ENCODE results near the gene ELAC2. TPM values are rescaled to one million over a fixed set of nuclear protein-coding genes. Genes with fewer than 3 reads are reported as not detected.

ELAC2 gene
- total and polyA plus RNA-seq, 2 donors (not counting 1 experiment from before 2014, with no cell fraction given): 58.1 to 79.4 TPM

DNA sequence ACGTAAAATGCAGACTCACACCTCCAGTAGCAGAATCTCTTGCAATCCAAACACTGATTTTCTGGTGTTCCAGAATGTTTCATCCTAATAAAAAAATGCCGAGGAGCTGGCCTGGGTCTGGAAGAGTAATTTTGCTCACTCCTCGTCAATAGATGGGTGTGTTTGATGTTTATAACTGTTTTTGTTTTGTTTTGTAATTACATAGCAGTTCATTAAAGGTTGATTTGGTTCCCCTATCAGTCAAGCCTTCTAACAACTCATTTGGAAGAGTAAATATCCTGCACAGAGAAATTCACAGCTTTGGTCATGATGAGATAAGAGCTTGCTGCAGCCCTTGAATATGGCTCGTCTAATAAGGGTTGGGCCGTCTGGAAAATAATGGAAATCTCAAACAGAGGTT lies 36.8 kb upstream of the ELAC2 start:
- ATAC-seq (ENCODE audit: low read depth) (no peak), DNase-seq (no peak)
- H3K4me2 ChIP-seq (replicated peaks; ENCODE audit: low read depth, low read length, poor library complexity, severe bottlenecking): no peak overlapping the region
- H3K4me1 Mint-ChIP-seq: no peaks in the 10 kb centered on the region
- no peaks in the 10 kb centered on the region for H3K9me3 ChIP-seq (ENCODE audit: control extremely low read depth in 1 of 3, control insufficient read depth in 2 of 3, insufficient read depth in 1 of 3, low read length in 2 of 3)
- H3K27ac ChIP-seq (ENCODE audit: low read length in 2 of 2): no peak overlapping the region
- H3K4me3 ChIP-seq (ENCODE audit: control extremely low read depth in 1 of 5, extremely low read depth in 1 of 5, insufficient read depth in 1 of 5, low read depth in 2 of 5, low read length in 4 of 5): no peak overlapping the region
- intact Hi-C loops (cut with micrococcal nuclease): no loop called here
- H3K4me1 ChIP-seq (ENCODE audit: control insufficient read depth in 2 of 2, insufficient read depth in 2 of 2, low read length in 2 of 2): no peaks in the 10 kb centered on the region
- H3K9me3 Mint-ChIP-seq (ENCODE audit: insufficient read depth): peaks cover 2% of the 10 kb centered on the region
- WGBS (ENCODE audit: insufficient coverage): 84% methylated on average over 2 of the region's 5 CpGs
- no peak overlapping the region for H3K9ac ChIP-seq (ENCODE audit: low read length)
- H3K4me3 Mint-ChIP-seq: no peak overlapping the region
- no peaks in the 10 kb centered on the region for H4K20me1 ChIP-seq (ENCODE audit: control insufficient read depth, insufficient read depth, low read length, poor library complexity, severe bottlenecking)
- H3K36me3 ChIP-seq (replicated peaks in 1 of 2; ENCODE audit: control extremely low read depth in 1 of 2, control insufficient read depth in 1 of 2, extremely low read depth in 1 of 2, insufficient read depth in 2 of 2, low read length in 1 of 2): no peaks in the 10 kb centered on the region
- TF ChIP-seq, protein P1, sequence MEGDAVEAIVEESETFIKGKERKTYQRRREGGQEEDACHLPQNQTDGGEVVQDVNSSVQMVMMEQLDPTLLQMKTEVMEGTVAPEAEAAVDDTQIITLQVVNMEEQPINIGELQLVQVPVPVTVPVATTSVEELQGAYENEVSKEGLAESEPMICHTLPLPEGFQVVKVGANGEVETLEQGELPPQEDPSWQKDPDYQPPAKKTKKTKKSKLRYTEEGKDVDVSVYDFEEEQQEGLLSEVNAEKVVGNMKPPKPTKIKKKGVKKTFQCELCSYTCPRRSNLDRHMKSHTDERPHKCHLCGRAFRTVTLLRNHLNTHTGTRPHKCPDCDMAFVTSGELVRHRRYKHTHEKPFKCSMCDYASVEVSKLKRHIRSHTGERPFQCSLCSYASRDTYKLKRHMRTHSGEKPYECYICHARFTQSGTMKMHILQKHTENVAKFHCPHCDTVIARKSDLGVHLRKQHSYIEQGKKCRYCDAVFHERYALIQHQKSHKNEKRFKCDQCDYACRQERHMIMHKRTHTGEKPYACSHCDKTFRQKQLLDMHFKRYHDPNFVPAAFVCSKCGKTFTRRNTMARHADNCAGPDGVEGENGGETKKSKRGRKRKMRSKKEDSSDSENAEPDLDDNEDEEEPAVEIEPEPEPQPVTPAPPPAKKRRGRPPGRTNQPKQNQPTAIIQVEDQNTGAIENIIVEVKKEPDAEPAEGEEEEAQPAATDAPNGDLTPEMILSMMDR (IDR thresholded peaks at IDR 0.05): no peak
- no peak for TF ChIP-seq EZH2 (IDR thresholded peaks at IDR 0.05; ENCODE audit: borderline replicate concordance, insufficient read depth, low read depth, low read length, poor library complexity, severe bottlenecking)
- no peaks in the 10 kb centered on the region for H3K27me3 ChIP-seq (replicated peaks in 1 of 4; ENCODE audit: control extremely low read depth in 1 of 4, control insufficient read depth in 3 of 4, insufficient read depth in 4 of 4, low read length in 3 of 4)
- H2AFZ ChIP-seq (ENCODE audit: insufficient read depth, low read depth, low read length, poor library complexity, severe bottlenecking): no peak overlapping the region
- POLR2A ChIA-PET: no interaction called here
- H3K27me3 Mint-ChIP-seq: peaks cover 19% of the 10 kb centered on the region
- H3K27ac Mint-ChIP-seq: no peak overlapping the region
- CTCF ChIA-PET: interaction anchor here (0.8 kb wide), 1 partner anchor 23 kb away, joined by 9 read pairs; no protein-coding TSS in a partner anchor
- H3K79me2 ChIP-seq (ENCODE audit: control insufficient read depth, insufficient read depth, low read length): no peaks in the 10 kb centered on the region

- intact Hi-C loops (cut with micrococcal nuclease): no loop called here
- no peak for TF ChIP-seq EZH2 (IDR thresholded peaks at IDR 0.05; ENCODE audit: borderline replicate concordance, insufficient read depth, low read depth, low read length, poor library complexity, severe bottlenecking)
- TF ChIP-seq, protein P1 (IDR thresholded peaks at IDR 0.05): no peak
- ATAC-seq (ENCODE audit: low read depth): no peak
- no peak overlapping the region for H3K9ac ChIP-seq (ENCODE audit: low read length)
- no peak overlapping the region for H3K27ac ChIP-seq (ENCODE audit: low read length in 2 of 2)
- H2AFZ ChIP-seq (ENCODE audit: insufficient read depth, low read depth, low read length, poor library complexity, severe bottlenecking): no peak overlapping the region
- no peaks in the 10 kb centered on the region for H3K27me3 ChIP-seq (replicated peaks in 1 of 4; ENCODE audit: control extremely low read depth in 1 of 4, control insufficient read depth in 3 of 4, insufficient read depth in 4 of 4, low read length in 3 of 4)
- no peaks in the 10 kb centered on the region for H3K9me3 Mint-ChIP-seq (ENCODE audit: insufficient read depth)
- CTCF ChIA-PET: no interaction called here
- no peaks in the 10 kb centered on the region for H3K9me3 ChIP-seq (ENCODE audit: control extremely low read depth in 1 of 3, control insufficient read depth in 2 of 3, insufficient read depth in 1 of 3, low read length in 2 of 3)
- H3K79me2 ChIP-seq (ENCODE audit: control insufficient read depth, insufficient read depth, low read length): no peaks in the 10 kb centered on the region
- H3K4me1 Mint-ChIP-seq: no peaks in the 10 kb centered on the region
- peaks cover 31% of the 10 kb centered on the region for H3K27me3 Mint-ChIP-seq
- H3K4me1 ChIP-seq (ENCODE audit: control insufficient read depth in 2 of 2, insufficient read depth in 2 of 2, low read length in 2 of 2): no peaks in the 10 kb centered on the region
- no peak overlapping the region for H3K4me3 ChIP-seq (ENCODE audit: control extremely low read depth in 1 of 5, extremely low read depth in 1 of 5, insufficient read depth in 1 of 5, low read depth in 2 of 5, low read length in 4 of 5)
- DNase-seq: no peak
- no peaks in the 10 kb centered on the region for H4K20me1 ChIP-seq (ENCODE audit: control insufficient read depth, insufficient read depth, low read length, poor library complexity, severe bottlenecking)
- H3K27ac Mint-ChIP-seq: no peak overlapping the region
- WGBS (ENCODE audit: insufficient coverage): 80% methylated on average over 1 of the region's 4 CpGs
- H3K4me3 Mint-ChIP-seq: no peak overlapping the region
- POLR2A ChIA-PET: no interaction called here
- no peaks in the 10 kb centered on the region for H3K36me3 ChIP-seq (replicated peaks in 1 of 2; ENCODE audit: control extremely low read depth in 1 of 2, control insufficient read depth in 1 of 2, extremely low read depth in 1 of 2, insufficient read depth in 2 of 2, low read length in 1 of 2)
- no peak overlapping the region for H3K4me2 ChIP-seq (replicated peaks; ENCODE audit: low read depth, low read length, poor library complexity, severe bottlenecking)
These were observed 34.1 kb upstream of the ELAC2 start for GRCh38 chr17:13051915-13052314.

Measured in B cell (primary cell).